IPS-NIHi7 (cell line): Measurements from ENCODE around the gene GINS1.
A peak's percentile ranks its signal among the peaks of the same experiment; 100 is the strongest.
"Not testable (repeated sequence)": the region's sequence is repeated elsewhere in the genome, so short reads cannot be mapped to it uniquely, and the experiment has no call there.

Experiments used
- DNase-seq: peaks from one replicate; pipeline ENCODE4 v3.0.0; 2012; ENCODE audit warnings: mixed read lengths; ENCODE audit errors: extremely low spot score

Gene GINS1

DNA sequence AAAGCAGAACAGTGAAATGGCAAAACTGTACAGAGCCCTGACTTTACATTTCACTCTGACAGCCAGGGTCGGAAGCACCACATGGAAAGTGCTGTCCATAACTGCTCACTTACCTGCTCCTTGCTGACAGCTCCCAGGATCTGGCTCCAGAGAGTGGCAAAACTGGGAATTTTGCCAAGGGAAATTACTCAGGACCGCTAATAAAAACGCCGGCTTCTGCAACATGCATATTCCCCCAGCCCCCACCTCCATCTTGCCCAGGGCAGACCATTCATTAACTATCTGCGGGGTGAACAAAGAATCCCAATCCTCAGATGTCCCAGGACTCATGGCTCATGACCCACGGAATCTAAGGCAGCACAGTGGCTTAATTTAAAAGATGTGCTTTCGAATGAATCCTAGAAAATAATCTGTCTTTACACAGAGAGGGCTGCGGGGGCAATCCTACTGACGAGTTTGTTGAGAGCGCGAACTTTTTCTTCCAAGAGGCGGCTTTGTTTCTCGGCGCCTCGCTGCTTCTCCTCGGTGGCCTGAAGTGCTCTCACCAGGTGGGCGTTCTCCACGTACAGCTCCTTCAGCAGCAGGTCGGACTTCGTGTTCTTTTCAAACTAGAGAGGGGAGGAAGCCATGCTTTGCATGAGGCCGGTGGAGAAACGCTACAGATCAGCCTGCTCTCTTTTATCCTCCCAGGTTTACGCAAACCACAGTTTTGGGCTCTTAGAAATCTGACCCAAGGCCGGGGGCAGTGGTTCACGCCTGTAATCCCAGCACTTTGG, 45.8 kb downstream of the GINS1 start:
- no peak for DNase-seq

DNA sequence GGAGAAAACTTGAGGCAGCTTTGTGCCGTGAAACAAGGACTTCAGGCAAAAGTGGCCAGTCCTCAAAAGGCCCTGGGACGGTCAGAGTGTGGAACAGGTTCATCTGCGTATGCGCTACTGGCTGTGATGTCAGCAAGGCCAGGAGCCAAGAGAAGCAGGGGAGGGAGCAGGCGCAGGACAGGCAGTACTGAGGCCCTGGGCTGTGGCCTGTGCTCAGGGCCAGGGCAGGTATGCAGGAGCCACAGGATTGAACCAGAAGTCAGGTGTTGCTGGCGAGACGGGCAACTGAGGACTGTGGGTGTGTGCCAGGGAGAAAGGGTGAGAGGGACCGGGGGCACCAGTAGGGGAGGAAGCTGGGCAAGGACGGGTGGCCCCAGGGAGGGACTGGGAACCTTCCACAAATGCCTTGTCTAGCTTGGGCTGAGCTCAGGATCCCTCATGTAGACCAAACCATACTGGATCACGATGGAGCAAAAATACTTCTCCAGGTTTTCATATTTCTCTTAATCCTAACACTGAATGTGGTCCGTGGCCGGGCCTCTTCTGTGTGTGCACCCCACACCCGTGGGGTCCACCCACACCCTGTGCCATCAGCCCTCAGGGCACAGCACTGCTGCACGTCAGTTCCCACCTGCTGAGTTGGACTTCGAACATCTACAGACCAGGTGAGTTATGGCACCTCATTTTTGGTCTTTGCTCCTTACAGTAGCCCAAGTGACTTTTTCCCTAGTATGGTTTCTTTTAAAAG, 46.9 kb downstream of the GINS1 start:
- DNase-seq = no peak

DNA sequence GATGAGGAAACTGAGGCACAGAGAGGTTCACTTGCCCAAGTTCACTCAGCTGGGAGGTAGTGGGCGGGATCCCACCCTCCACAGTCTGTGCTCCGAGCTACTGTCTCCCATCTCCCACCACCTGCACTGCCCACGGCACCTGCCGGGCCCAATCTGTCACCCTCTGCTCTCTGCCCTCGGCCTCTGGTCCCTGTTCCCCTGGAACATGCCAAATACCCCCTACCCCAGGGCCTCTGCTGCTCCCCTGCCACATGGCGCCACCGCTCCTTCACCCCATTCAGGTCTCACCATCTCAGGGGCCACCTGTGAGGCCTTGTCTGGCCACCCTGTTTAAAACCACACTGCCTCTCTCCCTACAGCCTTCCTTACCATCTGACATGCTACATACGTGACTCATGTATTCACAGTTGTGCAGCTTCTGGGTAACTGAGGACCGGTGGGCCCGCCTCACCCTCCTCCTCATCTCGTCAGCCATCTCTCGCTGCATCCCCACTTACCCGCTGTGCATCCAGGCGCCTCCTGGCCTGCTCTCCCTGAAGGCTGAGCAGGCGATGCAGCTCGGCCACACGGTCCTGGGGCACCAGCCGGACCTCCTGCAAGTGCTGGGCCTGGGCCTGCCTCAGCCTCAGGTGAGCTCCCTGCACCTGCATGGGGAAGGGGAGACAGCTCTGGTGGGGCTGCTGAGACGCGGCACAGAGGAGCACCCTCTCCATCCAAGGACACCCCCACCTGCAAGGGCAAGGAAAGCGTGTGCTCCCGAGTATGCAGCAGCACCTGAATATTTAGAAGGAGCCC, 50.6 kb downstream of the GINS1 start:
- DNase-seq = no peak

DNA sequence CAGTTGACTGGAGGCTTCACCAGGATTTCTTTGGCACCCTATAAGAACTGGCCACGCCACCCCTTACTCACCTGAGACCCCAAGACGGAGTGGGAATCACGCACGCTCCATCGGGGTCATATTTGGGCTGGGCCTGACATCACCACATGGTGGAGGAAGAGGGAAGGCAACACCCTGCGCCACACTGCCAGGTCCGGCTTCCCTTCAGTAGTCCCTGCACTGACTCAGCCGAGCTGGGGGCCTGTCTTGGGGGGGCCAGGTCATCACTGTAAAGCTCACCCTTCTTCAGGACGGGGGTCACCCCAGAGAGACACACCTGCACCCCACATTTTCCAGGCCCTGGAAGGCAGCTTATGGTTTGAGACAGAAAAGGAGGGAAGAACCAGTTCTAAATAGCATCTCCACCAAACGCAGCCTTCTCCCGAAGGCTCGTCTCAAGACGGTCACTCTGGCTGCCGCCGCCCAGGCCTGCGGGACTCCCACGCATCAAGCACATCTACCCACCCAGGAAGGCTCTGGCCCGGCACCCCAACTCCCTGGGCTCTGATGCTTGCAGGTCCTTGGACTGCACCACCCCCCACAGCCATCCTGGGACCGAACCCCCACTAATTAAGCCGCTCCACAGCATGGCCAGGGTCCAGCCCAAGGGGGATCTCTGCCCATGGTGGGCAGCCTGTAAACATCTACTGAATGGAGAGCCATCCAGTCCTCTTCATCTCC, 51.8 kb downstream of the GINS1 start:
- DNase-seq = no peak

DNA sequence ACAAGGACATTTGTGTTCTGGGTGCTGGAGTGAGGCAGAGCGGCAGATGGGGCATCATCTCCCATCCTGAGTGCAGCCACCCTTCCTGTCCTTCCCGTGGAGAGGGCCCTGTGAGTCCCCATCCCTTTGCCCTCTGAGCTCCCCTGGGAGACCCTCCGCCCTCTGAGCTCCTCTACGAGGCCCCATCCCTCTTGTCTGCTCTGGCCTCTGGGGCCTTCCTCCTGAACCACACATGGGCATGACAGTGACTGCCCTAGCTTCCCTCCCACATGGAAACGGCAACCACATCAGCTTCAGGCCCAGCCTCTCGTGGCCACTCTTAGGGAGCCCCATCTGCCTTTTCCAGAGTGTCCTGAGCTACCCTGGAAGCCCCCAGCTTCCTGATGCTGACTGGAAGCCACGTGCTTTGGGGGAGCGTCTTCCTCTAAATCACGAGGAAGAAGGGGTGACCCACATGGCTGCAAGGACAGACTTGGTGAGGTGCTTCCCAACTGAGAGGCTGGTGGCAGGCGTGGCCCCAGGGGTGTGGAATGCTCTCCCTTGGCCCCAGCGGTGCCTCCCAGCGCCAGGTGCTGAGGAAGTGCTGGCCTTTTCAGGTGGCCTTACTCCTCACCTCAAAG, 52.6 kb downstream of the GINS1 start:
- DNase-seq = no peak

DNA sequence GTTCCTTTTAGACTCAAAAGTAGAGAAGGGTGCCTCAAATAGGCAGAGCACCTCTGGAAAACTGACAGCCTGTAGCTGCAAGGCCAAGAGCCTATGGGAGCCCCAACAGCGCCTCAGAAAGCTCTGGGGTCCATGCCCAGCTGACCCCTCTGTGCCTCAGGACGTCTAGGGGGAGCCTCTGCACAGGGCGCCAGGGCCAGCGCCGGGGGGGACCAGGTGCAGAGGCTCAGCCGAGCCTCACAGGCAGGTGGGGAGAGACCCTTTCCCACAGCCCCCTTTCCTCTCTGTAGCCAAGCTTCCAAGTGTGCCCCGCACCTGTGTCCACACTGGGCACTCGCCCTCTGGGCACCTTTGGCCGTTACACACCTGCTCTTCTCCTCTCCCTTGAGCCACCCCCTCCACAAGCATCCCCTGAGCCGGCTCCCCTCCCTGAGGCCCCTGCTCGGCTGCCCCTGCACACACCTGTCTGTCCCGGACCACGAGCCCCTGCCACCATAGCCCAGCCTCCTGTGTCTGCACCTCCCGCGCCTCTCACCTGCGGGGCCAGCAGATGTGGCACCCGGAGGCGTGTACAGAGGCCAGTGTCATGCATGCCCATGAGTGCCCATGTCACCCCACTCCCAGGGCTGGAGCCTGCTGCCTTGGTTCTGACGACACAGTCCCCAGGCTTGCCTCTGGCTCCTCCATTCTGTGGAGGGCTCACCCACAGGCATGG, 53.2 kb downstream of the GINS1 start:
- DNase-seq = no peak

DNA sequence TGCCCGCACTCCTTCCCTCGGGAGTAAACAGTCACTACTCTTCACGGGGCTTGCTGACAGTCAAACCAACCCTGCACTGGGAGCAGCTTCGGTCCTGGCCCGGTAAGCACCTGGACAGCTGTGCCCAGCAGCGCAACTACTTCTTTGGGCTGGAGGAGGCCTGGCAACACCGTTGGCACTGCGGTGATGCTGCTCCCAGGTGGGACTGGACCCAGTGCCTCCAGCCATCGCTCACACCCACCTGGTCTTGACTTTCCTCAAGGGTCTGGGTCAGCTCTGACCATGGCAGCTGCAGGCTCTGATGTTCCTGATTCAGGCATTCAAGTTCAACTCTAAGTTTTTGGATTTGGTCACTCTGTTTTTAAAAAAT, 53.8 kb downstream of the GINS1 start:
- DNase-seq = no peak

DNA sequence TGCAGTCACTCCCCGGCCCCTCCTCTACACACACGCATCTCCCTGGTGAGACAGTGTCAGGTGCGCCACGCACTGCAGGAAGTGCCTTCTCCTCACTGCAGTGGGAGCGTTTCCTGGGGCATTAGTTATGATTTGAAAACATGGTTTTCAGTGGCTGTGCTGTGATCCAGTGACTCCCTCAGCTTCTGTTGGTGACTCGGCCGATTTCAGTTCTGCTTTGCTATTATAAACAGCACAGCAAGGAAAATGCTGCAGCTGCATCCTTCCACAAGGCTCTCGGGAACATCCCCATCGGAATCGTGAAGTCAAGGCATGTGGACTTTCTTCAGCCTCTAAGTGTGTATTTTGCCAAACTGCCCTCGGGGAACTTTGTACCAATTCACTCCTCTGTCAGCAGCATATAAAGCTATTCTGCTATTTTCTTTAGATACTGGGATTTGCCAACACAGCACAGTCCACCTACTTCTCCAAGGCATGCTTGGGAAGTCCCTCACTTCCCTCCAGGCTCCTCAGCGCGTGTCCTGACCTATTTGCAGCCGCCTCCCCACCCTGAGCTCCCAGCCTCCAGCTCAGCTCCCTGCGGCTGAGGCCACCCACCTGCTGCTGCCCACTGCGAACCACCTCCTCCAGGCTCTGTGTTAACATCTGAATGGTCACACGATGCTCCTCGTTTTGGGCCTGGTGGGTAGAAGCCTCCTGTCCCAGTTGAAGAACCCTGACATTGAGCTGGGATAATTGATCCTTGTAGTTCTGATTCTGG, 54.5 kb downstream of the GINS1 start:
- no peak for DNase-seq

DNA sequence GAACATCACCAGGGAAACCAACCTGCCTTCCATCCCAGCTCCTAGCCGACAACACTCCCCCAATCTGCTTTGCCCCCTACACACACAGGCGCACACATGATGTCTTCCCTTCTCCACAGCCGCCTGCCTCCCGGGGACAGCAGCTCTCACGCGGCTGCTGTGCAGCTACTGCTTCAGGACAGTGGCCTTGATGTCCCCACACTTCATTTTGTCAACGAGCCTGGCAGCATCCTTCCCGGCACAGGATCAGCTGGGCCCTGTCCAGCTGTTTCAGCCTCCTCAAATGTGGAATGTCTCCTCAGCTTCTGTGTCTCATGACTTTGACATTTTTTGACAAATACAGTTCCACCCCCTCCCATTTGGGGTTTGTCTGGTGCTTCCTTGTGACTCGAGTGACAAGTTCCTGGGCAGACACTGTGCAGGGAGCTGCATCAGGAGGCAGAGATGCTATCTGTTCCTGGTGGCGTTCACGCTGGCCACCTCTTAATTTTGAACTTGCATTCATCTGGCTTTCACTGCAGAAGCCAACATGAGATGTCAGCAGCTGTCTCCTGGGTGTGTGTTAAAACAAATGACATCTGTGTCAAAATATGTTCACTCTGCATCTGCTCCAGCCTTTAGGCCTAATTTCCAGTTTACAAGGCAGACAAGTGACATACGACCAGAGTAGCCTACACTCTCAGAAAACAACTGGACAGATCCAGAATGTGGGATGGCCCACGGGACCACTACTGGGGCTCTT, 57.2 kb downstream of the GINS1 start:
- DNase-seq = no peak

DNA sequence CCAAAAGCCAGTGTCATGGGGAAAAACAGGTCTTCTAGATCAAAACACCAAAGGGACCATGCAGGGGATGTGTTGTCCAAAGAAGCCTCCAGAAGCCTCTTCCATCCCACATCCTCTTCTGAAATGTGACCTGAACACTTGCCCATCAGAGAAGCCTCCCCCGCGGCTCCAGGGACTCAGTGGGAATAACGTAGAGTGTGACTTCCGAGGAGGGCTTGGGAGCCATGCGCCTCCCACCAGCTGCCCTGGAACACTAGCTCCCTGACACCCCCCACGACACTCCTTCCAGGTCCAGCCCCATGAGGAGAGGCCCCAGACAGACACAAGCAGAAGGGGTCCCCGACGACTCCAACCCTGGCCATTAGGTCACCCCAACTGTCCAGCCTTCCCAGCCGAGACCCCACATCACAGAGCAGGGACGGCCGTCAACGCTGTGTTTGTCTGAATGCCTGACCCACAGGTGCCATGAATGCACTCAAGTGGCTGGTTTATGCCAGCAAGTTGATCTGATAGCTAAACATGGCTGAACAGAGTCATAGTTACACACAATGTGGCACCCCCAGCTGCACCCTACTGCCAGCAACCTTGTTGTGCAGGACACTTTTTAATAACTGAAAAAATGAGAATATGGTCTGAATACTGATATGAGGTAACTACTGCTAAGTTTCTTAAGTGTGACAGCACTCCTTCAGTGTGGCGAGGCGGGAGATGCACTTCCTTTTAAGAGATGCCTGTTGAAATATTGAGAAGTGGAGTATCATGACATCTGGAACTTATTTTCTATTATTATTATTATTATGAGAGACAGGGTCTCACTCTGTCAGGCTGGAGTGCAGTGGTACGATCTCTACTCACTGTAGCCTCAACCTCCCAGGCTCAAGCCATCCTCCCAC, 58.0 kb downstream of the GINS1 start:
- DNase-seq = no peak

DNA sequence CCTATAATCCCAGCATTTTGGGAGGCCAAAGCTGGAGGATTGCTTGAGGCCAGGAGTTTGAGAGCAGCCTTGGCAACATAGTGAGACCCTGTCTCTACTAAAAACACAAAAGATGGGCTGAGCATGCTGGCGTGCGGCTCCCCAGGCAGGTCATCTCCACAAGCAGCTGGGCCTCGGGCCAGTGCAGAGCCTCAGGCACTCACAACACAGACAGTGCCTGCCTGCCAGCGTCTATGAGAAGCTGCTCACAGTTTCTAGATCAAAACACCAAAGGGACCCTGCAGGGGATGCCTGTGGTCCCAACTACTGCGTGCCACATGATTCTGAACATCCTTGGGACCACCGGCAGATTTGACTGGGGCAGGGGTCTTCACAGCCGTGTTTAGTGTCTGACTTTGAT, 59.4 kb downstream of the GINS1 start:
- DNase-seq = no peak

DNA sequence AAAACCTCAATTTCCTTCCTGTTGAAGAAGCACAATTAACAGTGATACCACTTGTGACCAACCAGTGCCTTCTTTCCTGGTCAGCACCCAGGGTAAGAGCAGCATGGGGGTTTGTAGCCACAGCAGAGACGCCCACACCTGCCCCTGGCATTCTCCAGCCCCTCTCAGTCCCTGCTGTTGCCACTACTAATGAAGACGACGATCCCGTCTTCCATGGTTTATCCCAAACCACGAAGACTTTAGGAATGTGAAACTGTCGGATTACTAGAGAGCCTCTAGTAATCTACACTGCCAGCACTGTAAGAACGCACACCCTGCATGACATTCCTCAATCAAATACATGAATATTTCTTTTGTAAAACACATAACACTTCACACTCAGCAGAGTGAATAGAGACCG, 60.0 kb downstream of the GINS1 start:
- no peak for DNase-seq

DNA sequence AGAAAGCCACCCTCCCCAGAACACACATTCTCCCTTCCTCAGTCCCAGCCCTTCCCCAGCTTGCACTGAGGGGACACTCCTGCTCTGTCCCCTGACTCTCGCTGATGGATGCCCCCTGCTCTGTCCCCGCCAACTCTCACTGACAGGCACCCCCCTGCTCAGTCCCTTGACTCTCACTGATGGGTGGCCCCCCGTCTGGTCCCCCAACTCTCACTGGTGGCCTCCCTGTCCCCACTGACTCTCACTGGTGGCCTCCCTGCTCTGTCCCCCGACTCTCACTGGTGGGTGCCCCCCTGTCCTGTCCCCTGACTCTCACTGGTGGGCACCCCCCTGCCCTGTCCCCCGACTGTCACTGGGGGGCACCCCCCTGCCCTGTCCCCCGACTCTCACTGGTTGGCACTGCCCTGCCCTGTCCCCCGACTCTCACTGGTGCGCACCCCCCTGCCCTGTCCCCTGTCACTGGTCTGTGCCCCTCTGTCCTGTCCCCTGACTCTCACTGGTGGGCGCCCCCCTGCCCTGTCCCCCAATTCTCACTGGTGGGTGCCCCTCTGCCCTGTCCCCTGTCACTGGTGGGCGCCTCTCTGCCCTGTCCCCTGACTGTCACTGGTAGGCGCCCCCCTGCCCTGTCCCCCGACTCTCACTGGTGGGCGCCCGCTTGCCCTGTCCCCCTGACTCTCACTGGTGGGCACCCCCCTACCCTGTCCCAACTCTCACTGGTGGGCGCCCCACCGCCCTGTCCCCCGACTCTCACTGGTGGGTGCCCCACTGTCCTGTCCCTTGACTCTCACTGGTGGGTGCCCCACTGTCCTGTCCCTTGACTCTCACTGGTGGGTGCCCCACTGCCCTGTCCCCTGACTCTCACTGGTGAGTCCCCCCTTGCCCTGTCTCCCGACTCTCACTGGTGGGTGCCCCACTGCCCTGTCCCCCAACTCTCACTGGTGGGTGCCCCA, 60.9 kb downstream of the GINS1 start:
- DNase-seq = no peak

DNA sequence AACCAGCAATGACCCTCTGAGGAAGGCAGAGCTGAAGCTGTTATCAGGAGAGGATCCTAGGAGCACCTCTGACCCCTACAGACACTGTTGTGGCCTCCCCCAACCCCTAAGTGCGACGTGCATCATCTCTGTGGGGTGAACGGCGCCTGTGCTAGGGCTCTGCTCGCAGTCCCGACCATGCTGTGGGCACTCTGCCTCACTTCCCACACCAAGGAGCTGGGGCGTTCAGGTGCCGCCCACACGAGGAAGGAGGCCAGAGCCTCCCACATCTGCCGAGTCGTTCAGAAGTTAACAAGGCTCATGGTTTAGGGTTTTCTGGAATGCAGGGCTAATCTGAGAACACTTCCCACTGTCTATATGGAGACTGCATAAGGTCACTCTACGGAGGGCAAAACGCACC, 62.1 kb downstream of the GINS1 start:
- no peak for DNase-seq

DNA sequence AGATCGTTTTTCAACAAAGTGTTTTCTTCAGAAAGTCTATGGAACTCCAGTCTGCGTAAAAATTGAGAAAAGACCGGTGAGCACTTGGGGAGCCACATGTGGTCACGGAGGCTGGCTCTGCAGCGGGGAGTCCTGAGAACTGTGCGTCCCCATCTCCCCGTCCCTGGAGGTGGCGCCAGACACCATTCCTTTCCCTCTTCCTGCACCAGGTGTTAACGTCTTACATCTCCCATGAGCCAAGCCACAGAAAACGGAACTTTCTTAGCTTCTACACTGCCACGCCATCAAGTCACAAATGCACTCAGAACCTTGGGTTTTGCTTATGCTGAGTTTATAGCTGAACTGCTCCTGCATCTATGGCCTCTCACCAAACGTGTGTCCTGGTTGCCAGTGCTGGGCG, 62.6 kb downstream of the GINS1 start:
- peak; percentile 83 for DNase-seq

DNA sequence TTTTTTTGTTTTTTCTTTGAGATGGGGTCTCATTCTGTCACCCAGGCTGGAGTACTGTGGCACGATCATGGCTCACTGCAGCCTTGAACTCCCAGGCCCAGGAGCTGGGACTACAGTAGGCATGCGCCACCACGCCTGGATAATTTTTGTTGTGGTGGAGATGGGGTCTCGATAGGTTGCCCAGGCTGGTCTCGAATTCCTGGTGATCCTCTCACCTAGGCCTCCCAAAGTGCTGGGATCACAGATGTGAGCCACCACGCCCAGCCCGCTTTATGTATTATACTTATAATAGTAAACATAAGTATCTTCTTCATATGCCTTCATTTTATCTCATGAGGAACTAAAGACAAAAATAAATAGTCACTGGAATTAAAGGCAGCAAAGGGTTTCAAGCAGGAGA, 63.5 kb downstream of the GINS1 start:
- DNase-seq = no peak

DNA sequence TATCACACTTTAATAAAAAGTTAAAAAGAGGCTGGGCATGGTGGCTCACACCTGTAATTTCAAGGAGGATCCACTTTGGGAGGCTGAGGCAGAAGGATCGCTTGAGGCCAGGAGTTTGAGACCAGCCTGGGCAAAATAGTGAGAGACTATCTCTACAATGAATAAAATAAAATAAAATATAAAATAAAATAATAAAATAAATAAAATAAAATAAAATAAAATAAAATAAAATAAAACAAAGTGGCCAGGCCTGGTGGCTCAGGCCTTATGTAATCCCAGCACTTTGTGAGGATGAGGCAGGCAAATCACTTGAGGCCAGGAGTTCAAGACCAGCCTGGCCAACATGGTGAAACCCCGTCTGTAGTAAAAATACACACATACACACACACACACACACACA, 65.8 kb downstream of the GINS1 start:
- DNase-seq = not testable (repeated sequence)
